Endothelial cell (in vitro differentiated cells): ENCODE measurements around the gene CTNNA3. TPM values are rescaled to one million over a fixed set of nuclear protein-coding genes. Genes with fewer than 3 reads are reported as not detected.
A peak's percentile ranks its signal among the peaks of the same experiment; 100 is the strongest.

Source experiments
- DNase-seq: peaks from one replicate; pipeline ENCODE4 v3.0.0; 2021; ENCODE audit warnings: low spot score
- H3K27ac Mint-ChIP-seq: one replicate; pipeline ENCODE4 v1.8.0; 2021; ENCODE audit warnings: mixed read lengths, inconsistent platforms; ENCODE audit not compliant: unreplicated experiment
- H3K27me3 Mint-ChIP-seq: one replicate; pipeline ENCODE4 v1.8.0; 2021; ENCODE audit warnings: mild to moderate bottlenecking, moderate library complexity, mixed read lengths, inconsistent platforms; ENCODE audit not compliant: unreplicated experiment
- H3K36me3 Mint-ChIP-seq: one replicate; pipeline ENCODE4 v1.8.0; 2021; ENCODE audit warnings: mild to moderate bottlenecking, low read depth, mixed read lengths, inconsistent platforms; ENCODE audit not compliant: unreplicated experiment
- H3K4me1 Mint-ChIP-seq: one replicate; pipeline ENCODE4 v1.8.0; 2021; ENCODE audit warnings: mild to moderate bottlenecking, mixed read lengths, inconsistent platforms; ENCODE audit not compliant: unreplicated experiment
- H3K4me3 Mint-ChIP-seq: one replicate; pipeline ENCODE4 v1.8.0; 2021; ENCODE audit warnings: mild to moderate bottlenecking, mixed read lengths, inconsistent platforms; ENCODE audit not compliant: unreplicated experiment
- H3K9me3 Mint-ChIP-seq: one replicate; pipeline ENCODE4 v1.8.0; 2021; ENCODE audit warnings: mixed read lengths, inconsistent platforms; ENCODE audit not compliant: unreplicated experiment
- total RNA-seq: library from RNA; stranded (reverse); fragmentation: NEBNext Ultra II Directional; extraction: Animal tissue kit (Norgen Biotek cat#: 25700); gene quantifications from one replicate; pipeline ENCODE4 v1.2.1, GENCODE V29; 2021; ENCODE audit not compliant: unreplicated experiment
- TF ChIP-seq, protein P1 (sequence below): fragments of 200-600 bp; sonication (generic); IDR thresholded peaks from one replicate; pipeline ENCODE4 v1.5.0; 2021; ENCODE audit warnings: antibody characterized with exemption; ENCODE audit not compliant: unreplicated experiment

The CTNNA3 gene
- total RNA-seq, 1 donor from 2014 or later, result 2.3 TPM

DNA sequence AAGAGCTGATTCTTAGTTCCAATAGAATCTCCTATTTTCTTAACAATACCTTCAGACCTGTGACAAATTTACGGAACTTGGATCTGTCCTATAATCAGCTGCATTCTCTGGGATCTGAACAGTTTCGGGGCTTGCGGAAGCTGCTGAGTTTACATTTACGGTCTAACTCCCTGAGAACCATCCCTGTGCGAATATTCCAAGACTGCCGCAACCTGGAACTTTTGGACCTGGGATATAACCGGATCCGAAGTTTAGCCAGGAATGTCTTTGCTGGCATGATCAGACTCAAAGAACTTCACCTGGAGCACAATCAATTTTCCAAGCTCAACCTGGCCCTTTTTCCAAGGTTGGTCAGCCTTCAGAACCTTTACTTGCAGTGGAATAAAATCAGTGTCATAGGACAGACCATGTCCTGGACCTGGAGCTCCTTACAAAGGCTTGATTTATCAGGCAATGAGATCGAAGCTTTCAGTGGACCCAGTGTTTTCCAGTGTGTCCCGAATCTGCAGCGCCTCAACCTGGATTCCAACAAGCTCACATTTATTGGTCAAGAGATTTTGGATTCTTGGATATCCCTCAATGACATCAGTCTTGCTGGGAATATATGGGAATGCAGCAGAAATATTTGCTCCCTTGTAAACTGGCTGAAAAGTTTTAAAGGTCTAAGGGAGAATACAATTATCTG is 768.6 kb downstream of the CTNNA3 start:
- Mint-ChIP-seq H3K27ac (no peak overlapping the region), H3K9me3 (no peaks in the 10 kb centered on the region), H3K36me3 (no peaks in the 10 kb centered on the region), H3K4me1 (peaks cover 3% of the 10 kb centered on the region), H3K4me3 (no peak overlapping the region), H3K27me3 (peaks cover 4% of the 10 kb centered on the region)
- DNase-seq, result no peak
- TF ChIP-seq, protein P1, sequence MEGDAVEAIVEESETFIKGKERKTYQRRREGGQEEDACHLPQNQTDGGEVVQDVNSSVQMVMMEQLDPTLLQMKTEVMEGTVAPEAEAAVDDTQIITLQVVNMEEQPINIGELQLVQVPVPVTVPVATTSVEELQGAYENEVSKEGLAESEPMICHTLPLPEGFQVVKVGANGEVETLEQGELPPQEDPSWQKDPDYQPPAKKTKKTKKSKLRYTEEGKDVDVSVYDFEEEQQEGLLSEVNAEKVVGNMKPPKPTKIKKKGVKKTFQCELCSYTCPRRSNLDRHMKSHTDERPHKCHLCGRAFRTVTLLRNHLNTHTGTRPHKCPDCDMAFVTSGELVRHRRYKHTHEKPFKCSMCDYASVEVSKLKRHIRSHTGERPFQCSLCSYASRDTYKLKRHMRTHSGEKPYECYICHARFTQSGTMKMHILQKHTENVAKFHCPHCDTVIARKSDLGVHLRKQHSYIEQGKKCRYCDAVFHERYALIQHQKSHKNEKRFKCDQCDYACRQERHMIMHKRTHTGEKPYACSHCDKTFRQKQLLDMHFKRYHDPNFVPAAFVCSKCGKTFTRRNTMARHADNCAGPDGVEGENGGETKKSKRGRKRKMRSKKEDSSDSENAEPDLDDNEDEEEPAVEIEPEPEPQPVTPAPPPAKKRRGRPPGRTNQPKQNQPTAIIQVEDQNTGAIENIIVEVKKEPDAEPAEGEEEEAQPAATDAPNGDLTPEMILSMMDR, result no peak

DNA sequence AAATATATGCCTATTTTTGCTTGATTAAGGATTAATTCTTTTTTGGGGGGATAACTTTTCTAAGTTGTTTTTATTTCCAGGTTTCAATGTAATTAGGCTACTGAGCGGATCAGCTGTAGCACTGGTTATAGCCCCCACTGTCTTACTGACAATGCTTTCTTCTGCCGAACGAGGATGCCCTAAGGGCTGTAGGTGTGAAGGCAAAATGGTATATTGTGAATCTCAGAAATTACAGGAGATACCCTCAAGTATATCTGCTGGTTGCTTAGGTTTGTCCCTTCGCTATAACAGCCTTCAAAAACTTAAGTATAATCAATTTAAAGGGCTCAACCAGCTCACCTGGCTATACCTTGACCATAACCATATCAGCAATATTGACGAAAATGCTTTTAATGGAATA is 769.2 kb downstream of the CTNNA3 start:
- Mint-ChIP-seq H3K27me3 (peaks cover 4% of the 10 kb centered on the region), H3K4me3 (no peak overlapping the region), H3K36me3 (no peaks in the 10 kb centered on the region), H3K27ac (no peak overlapping the region), H3K4me1 (peaks cover 3% of the 10 kb centered on the region), H3K9me3 (no peaks in the 10 kb centered on the region)
- no peak for DNase-seq
- TF ChIP-seq, protein P1, result no peak

DNA sequence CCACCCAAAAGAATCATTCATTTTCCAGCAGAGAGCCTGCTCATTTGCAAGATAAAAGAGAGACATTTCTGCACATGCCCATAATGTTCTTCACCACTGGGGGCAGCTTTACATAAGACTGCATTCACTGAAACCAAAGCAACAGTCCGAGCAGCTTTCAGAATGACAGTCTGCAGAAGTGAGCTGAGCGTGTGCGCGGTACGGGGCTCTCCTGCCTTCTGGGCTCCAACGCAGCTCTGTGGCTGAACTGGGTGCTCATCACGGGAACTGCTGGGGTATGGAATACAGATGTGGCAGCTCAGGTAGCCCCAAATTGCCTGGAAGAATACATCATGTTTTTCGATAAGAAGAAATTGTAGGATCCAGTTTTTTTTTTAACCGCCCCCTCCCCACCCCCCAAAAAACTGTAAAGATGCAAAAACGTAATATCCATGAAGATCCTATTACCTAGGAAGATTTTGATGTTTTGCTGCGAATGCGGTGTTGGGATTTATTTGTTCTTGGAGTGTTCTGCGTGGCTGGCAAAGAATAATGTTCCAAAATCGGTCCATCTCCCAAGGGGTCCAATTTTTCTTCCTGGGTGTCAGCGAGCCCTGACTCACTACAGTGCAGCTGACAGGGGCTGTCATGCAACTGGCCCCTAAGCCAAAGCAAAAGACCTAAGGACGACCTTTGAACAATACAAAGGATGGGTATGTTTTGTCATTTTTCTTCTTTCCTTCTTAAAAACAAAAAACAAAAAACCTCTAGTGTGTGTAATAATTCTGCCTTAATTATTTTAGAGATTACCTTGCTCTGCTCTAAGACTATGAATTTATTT is 769.9 kb downstream of the CTNNA3 start, which contains the start of gene LRRTM3:
LRRTM3 (plus strand) TSS at position 141 of the 820 bp plus-strand sequence.
- H3K36me3 Mint-ChIP-seq, result no peaks in the 10 kb centered on the region
- H3K4me1 Mint-ChIP-seq, result peaks cover 3% of the 10 kb centered on the region
- H3K4me3 Mint-ChIP-seq, result no peak within 1 kb of the TSS

DNA sequence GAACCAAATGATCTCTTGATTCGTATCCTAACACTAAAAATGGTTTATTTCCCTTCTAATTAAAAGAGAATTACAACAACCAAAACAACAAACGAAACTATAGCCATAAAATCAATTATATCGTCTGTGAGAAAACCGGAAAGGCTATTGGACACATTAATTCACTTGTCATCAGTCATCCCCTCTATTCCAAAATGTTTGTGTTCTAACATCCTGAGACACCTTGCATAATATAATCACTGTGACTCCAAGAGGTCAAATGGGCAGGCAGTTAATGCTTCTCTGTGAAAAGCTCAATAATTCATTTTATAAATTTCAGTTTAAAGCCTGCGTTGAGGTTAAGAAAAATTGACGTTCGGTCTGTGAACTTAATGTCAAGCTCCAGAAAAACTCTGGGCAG is 770.6 kb downstream of the CTNNA3 start:
- Mint-ChIP-seq H3K27me3 (peaks cover 4% of the 10 kb centered on the region), H3K9me3 (no peaks in the 10 kb centered on the region), H3K27ac (no peak overlapping the region), H3K4me1 (peaks cover 3% of the 10 kb centered on the region), H3K4me3 (no peak overlapping the region), H3K36me3 (no peaks in the 10 kb centered on the region)
- TF ChIP-seq, protein P1, result no peak
- DNase-seq, result no peak

More for the DNA sequence above, 769.9 kb downstream of the CTNNA3 start, which contains the start of gene LRRTM3:
- no peaks in the 10 kb centered on the region for H3K9me3 Mint-ChIP-seq
- peak; percentile 61 for DNase-seq
- H3K27ac Mint-ChIP-seq, result no peak within 1 kb of the TSS
- H3K27me3 Mint-ChIP-seq, result peaks cover 4% of the 10 kb centered on the region
- TF ChIP-seq, protein P1, result peak; percentile 74
